Endothelial cell of umbilical vein (primary cell): ENCODE data around the gene CEP68. TPM values are rescaled to one million over a fixed set of nuclear protein-coding genes. Genes with fewer than 3 reads are reported as not detected.

ENCODE experiments used
- BruUV-seq: library from RNA; stranded (reverse); fragments of 400-500 nt; replicated peaks from 2 replicates; lab custom pipeline; 2021; lab: Mats Ljungman, UMichigan
- CTCF ChIA-PET: fragments of 300-600, 350-600 bp; sonication (Branson Sonifier 250); formaldehyde crosslinking; loops from one replicate; lab custom pipeline; 2021; ENCODE audit warnings: antibody characterized with exemption, inconsistent platforms; lab: Charles Lee
- POLR2A ChIA-PET: fragments of 300-600, 350-600 bp; sonication (Branson Sonifier 250); formaldehyde crosslinking; loops from one replicate; lab custom pipeline; 2021; ENCODE audit warnings: antibody characterized with exemption, inconsistent platforms; lab: Charles Lee
- DNase-seq: peaks from one replicate; pipeline ENCODE4 v3.0.0-alpha.2; 2011; ENCODE audit warnings: low read depth, low spot score
- FAIRE-seq: peaks from 2 replicates; lab custom pipeline; 2011; peaks lifted over from hg19 to GRCh38; lab: Jason Lieb, UNC
- H2AFZ ChIP-seq: 2 replicates; pipeline ENCODE4 v1.6.0; 2012; ENCODE audit warnings: low read depth, low read length, control low read depth, inconsistent platforms
- H3K27ac ChIP-seq: 2 replicates; pipeline ENCODE4 v1.5.1; 2011; ENCODE audit warnings: low read depth, mild to moderate bottlenecking, control low read depth, low read length, moderate library complexity; ENCODE audit not compliant: insufficient read depth
- H3K27me3 ChIP-seq, 2 experiments: 2 replicates each; pipeline versions ENCODE4 v1.6.0 to v1.6.1; 2011; ENCODE audit warnings: low read length in 2 of 2, mixed read lengths in 1 of 2; ENCODE audit not compliant: control insufficient read depth in 2 of 2, insufficient read depth in 2 of 2
- H3K36me3 ChIP-seq, 2 experiments: 2 replicates in 1 of 2; 3 replicates in 1 of 2; pipeline ENCODE4 v1.5.1; 2011; ENCODE audit warnings: low read length in 2 of 2, mild to moderate bottlenecking in 1 of 2, moderate library complexity in 1 of 2; ENCODE audit not compliant: control insufficient read depth in 2 of 2, insufficient read depth in 2 of 2; ENCODE audit errors: extremely low read depth in 1 of 2
- H3K4me1 ChIP-seq: 3 replicates; pipeline ENCODE4 v1.5.1; 2011; ENCODE audit warnings: mild to moderate bottlenecking, low read length; ENCODE audit not compliant: control insufficient read depth, insufficient read depth; ENCODE audit errors: extremely low read depth
- H3K4me2 ChIP-seq: 2 replicates; pipeline ENCODE4 v1.6.1; 2011; ENCODE audit warnings: low read length, control low read depth, mixed read lengths; ENCODE audit not compliant: insufficient read depth
- H3K4me3 ChIP-seq, 3 experiments: fragments of 200-600 bp in 1 of 3; sonication (generic), shearing (Covaris generic) in 1 of 3; replicated peaks in 1 of 3; 2 replicates each; pipeline ENCODE4 v1.5.1; 2011 to 2016; ENCODE audit warnings: control low read depth in 3 of 3, low read length in 3 of 3, mild to moderate bottlenecking in 2 of 3, inconsistent platforms in 1 of 3, low read depth in 1 of 3, moderate library complexity in 1 of 3; ENCODE audit not compliant: insufficient read depth in 1 of 3
- H3K79me2 ChIP-seq: 2 replicates; pipeline ENCODE4 v1.6.0; 2012; ENCODE audit warnings: low read length, inconsistent platforms; ENCODE audit not compliant: control insufficient read depth, insufficient read depth
- H3K9ac ChIP-seq: replicated peaks from 2 replicates; pipeline ENCODE3; 2011; ENCODE audit warnings: low read length, control low read depth; ENCODE audit not compliant: insufficient read depth; ENCODE audit errors: extremely low read depth
- H3K9me1 ChIP-seq: replicated peaks from 3 replicates; pipeline ENCODE4 v1.6.0; 2011; ENCODE audit warnings: mild to moderate bottlenecking, low read length; ENCODE audit not compliant: control insufficient read depth, insufficient read depth; ENCODE audit errors: extremely low read depth
- H3K9me3 ChIP-seq: replicated peaks from 2 replicates; pipeline ENCODE4 v1.5.1; 2012; ENCODE audit warnings: low read length, inconsistent platforms; ENCODE audit not compliant: control insufficient read depth, insufficient read depth
- H4K20me1 ChIP-seq: replicated peaks from 2 replicates; pipeline ENCODE3; 2011; ENCODE audit warnings: mild to moderate bottlenecking, low read length; ENCODE audit not compliant: control insufficient read depth, insufficient read depth; ENCODE audit errors: extremely low read depth
- CTCF ChIP-seq, 2 donors: IDR thresholded peaks; 1 replicate in 1 of 2; 2 replicates in 1 of 2; pipeline ENCODE4 v1.5.1; 2011; ENCODE audit warnings: low read length in 2 of 2, mild to moderate bottlenecking in 2 of 2, moderate library complexity in 2 of 2, control low read depth in 1 of 2, inconsistent platforms in 1 of 2, low read depth in 1 of 2; ENCODE audit not compliant: insufficient read depth in 1 of 2; ENCODE audit errors: extremely low read depth in 1 of 2
- EZH2 ChIP-seq: IDR thresholded peaks from 2 replicates; pipeline ENCODE4 v1.6.1; 2012; ENCODE audit warnings: borderline replicate concordance, low read depth, mild to moderate bottlenecking, moderate library complexity, low read length, inconsistent platforms; ENCODE audit not compliant: severe bottlenecking
- FOS ChIP-seq: IDR thresholded peaks from 2 replicates; pipeline ENCODE4 v1.6.1; 2011; ENCODE audit warnings: mild to moderate bottlenecking, low read length, moderate library complexity, borderline replicate concordance; ENCODE audit not compliant: insufficient read depth
- GATA2 ChIP-seq: IDR thresholded peaks from 2 replicates; pipeline ENCODE4 v1.7.0; 2011; ENCODE audit warnings: low read depth, mild to moderate bottlenecking, moderate library complexity, mixed read lengths, low read length; ENCODE audit not compliant: insufficient read length, insufficient read depth
- JUN ChIP-seq: IDR thresholded peaks from 2 replicates; pipeline ENCODE4 v1.6.1; 2011; ENCODE audit warnings: borderline replicate concordance, low read depth; ENCODE audit not compliant: insufficient read length, insufficient read depth
- MAX ChIP-seq: IDR thresholded peaks from 2 replicates; pipeline ENCODE4 v1.6.1; 2011; ENCODE audit not compliant: insufficient read depth, insufficient read length
- MYC ChIP-seq: IDR thresholded peaks from one replicate; pipeline ENCODE4 v1.6.1; 2011; ENCODE audit warnings: mild to moderate bottlenecking, low read depth, low read length
- POLR2A ChIP-seq: IDR thresholded peaks from 2 replicates; pipeline ENCODE4 v1.6.1; 2012; ENCODE audit warnings: low read depth, mild to moderate bottlenecking, control low read depth, low read length
- POLR2AphosphoS5 ChIP-seq: IDR thresholded peaks from 2 replicates; pipeline ENCODE4 v1.6.1; 2012; ENCODE audit warnings: low read depth, mild to moderate bottlenecking, control low read depth, low read length, moderate library complexity; ENCODE audit not compliant: insufficient read depth
- dilution Hi-C: fragments of 300-500 bp; cut with MboI; formaldehyde crosslinking; loops from one replicate; pipeline ENCODE4 v1.15.0; 2019; ENCODE audit warnings: low sequenced_read_pairs; ENCODE audit not compliant: extremely low pct_ligation_motif_present
- intact Hi-C: fragments of 100-400 bp; cut with micrococcal nuclease; formaldehyde crosslinking; loops from one replicate; pipeline ENCODE4 v1.10.0; 2022
- polyA plus RNA-seq, 4 experiments: library from polyadenylated mRNA; depleted of rRNA in 3 of 4; stranded (reverse) in 3 of 4; unstranded in 1 of 4; fragments of >200 nt; gene quantifications; 2 replicates each; pipeline versions ENCODE4 v1.2.1 to v1.2.3, GENCODE V29; 2011 to 2012; ENCODE audit warnings: missing spikeins in 1 of 4
- total RNA-seq: library from RNA; stranded (reverse); gene quantifications from 2 replicates; pipeline ENCODE4 v1.2.3, GENCODE V29; 2021

The CEP68 gene
- total and polyA plus RNA-seq, 2 donors (not counting 3 experiments of a cell fraction or from before 2014, with no cell fraction given): 21.4 to 22.0 TPM

GRCh38 chr2:65108780-65109179 is 52.6 kb downstream of the CEP68 start:
- intact Hi-C loops (no loop called here), dilution Hi-C loops (no loop called here)
- Histone ChIP-seq H3K27me3 (no peaks in the 10 kb centered on the region), H3K4me3 (no peak overlapping the region), H3K79me2 (peaks cover 98% of the 10 kb centered on the region), H3K9me3 (no peaks in the 10 kb centered on the region), H3K9ac (no peak overlapping the region), H2AFZ (no peak overlapping the region), H3K27ac (no peak overlapping the region), H4K20me1 (peaks cover 23% of the 10 kb centered on the region), H3K4me2 (no peak overlapping the region), H3K4me1 (no peaks in the 10 kb centered on the region), H3K36me3 (peaks cover 0 to 3% of the 10 kb centered on the region in 2 experiments), H3K9me1 (peaks cover 5% of the 10 kb centered on the region)
- CTCF ChIA-PET: no interaction called here
- DNase-seq (no peak), FAIRE-seq (no peak)
- no peak for TF ChIP-seq POLR2A
- no peak for TF ChIP-seq FOS
- no peak for TF ChIP-seq JUN
- TF ChIP-seq MYC: no peak
- BruUV-seq: no TSS peak
- POLR2A ChIA-PET: no interaction called here

- Histone ChIP-seq H3K4me2 (no peak overlapping the region), H3K4me3 (no peak overlapping the region), H3K27ac (no peak overlapping the region), H3K79me2 (peaks cover 98% of the 10 kb centered on the region), H3K9me3 (no peaks in the 10 kb centered on the region), H3K27me3 (no peaks in the 10 kb centered on the region), H3K4me1 (no peaks in the 10 kb centered on the region), H3K36me3 (no peaks in the 10 kb centered on the region), H3K9me1 (peaks cover 5% of the 10 kb centered on the region), H4K20me1 (peaks cover 36% of the 10 kb centered on the region), H2AFZ (no peak overlapping the region), H3K9ac (no peak overlapping the region)
- no TSS peak for BruUV-seq
- FAIRE-seq (no peak), DNase-seq (no peak)
- ChIA-PET POLR2A (interaction anchor here (0.6 kb wide), 1 partner anchor 10 kb away, joined by 3 read pairs; no protein-coding TSS in a partner anchor), CTCF (interaction anchor here (1.3 to 1.7 kb wide), 4 partner anchors 10 to 18 kb away, joined by 3 to 5 read pairs (median 4); partner anchors contain the start of gene RAB1A)
- intact Hi-C loops (no loop called here), dilution Hi-C loops (no loop called here)
- TF ChIP-seq POLR2A: no peak
- no peak for TF ChIP-seq CTCF (IDR thresholded peaks at IDR 0.05; ENCODE audit: extremely low read depth in 1 of 2, insufficient read depth in 1 of 2, low read depth in 1 of 2, low read length in 2 of 2)
- no peak for TF ChIP-seq FOS
- no peak for TF ChIP-seq MAX
- TF ChIP-seq POLR2AphosphoS5: no peak
- TF ChIP-seq GATA2: no peak
- no peak for TF ChIP-seq MYC
- TF ChIP-seq JUN: no peak
- TF ChIP-seq EZH2: no peak
Observed at GRCh38 chr2:65112633-65113032, 56.4 kb downstream of the CEP68 start.
